Measurements from ENCODE around the gene SLC45A3.

- TF ChIP-seq CTCF (IDR thresholded peaks at IDR 0.05): no peak
- TF ChIP-seq POLR2A (IDR thresholded peaks at IDR 0.05): no peak
These were observed 24.6 kb upstream of the SLC45A3 start for GRCh38 chr1:205704903-205705302.
